Type B pancreatic cell (in vitro differentiated cells): ENCODE data around the gene MRPL27. TPM values are rescaled to one million over a fixed set of nuclear protein-coding genes. Genes with fewer than 3 reads are reported as not detected.
"Not testable (repeated sequence)": the region's sequence is repeated elsewhere in the genome, so short reads cannot be mapped to it uniquely, and the experiment has no call there.

Source experiments
- DNase-seq: peaks from one replicate; pipeline ENCODE4 v3.0.0; 2021; ENCODE audit warnings: mixed read lengths; ENCODE audit not compliant: unreplicated experiment; ENCODE audit errors: extremely low spot score
- H3K27ac Mint-ChIP-seq: 2 replicates; pipeline ENCODE4 v1.8.0; 2021; ENCODE audit warnings: mild to moderate bottlenecking, mixed read lengths
- H3K27me3 Mint-ChIP-seq: 2 replicates; pipeline ENCODE4 v1.8.0; 2021; ENCODE audit warnings: mixed read lengths
- H3K36me3 Mint-ChIP-seq: 2 replicates; pipeline ENCODE4 v1.8.0; 2021; ENCODE audit warnings: mixed read lengths
- H3K4me1 Mint-ChIP-seq: one replicate; pipeline ENCODE4 v1.8.0; 2021; ENCODE audit warnings: mixed read lengths; ENCODE audit not compliant: unreplicated experiment
- H3K4me3 Mint-ChIP-seq: 2 replicates; pipeline ENCODE4 v1.8.0; 2021; ENCODE audit warnings: mild to moderate bottlenecking, mixed read lengths
- H3K9me3 Mint-ChIP-seq: 2 replicates; pipeline ENCODE4 v1.8.0; 2021; ENCODE audit warnings: mixed read lengths
- CTCF ChIP-seq: fragments of 200-600 bp; sonication (generic); conservative IDR thresholded peaks from 2 replicates; pipeline ENCODE4 v1.5.0; 2021; ENCODE audit warnings: antibody characterized with exemption, mild to moderate bottlenecking
- long read RNA-seq: library from polyadenylated mRNA; unstranded; transcript quantifications from one replicate; pipeline ENCODE4 v2.0.0, GENCODE V29; 2020
- total RNA-seq: library from RNA; stranded (reverse); gene quantifications from 2 replicates; pipeline ENCODE4 v1.2.1, GENCODE V29; 2021; ENCODE audit warnings: low replicate concordance

MRPL27 gene
- total RNA-seq, result 66.6 and 76.9 TPM in 2 replicates
- long read RNA-seq, transcript MRPL27-202 (3 exons, 2,441 nt), result minor isoform, 9 of 57 reads
- long read RNA-seq, transcript MRPL27-201 (4 exons, 716 nt), result major isoform, 38 of 57 reads
- long read RNA-seq, partial matches to known transcripts, result 1 of 57 reads
- long read RNA-seq, other reads (novel, unspliced or antisense), result 6 of 57 reads

- Mint-ChIP-seq H3K27ac (peak within 1 kb of the TSS; percentile 99), H3K9me3 (no peaks in the 10 kb centered on the region), H3K36me3 (peaks cover 11% of the 10 kb centered on the region), H3K27me3 (no peaks in the 10 kb centered on the region), H3K4me3 (peak within 1 kb of the TSS; percentile 100), H3K4me1 (peaks cover 29% of the 10 kb centered on the region)
- no peak for TF ChIP-seq CTCF
- DNase-seq, result peak; percentile 85
These were observed at the start of gene MRPL27, which contains the start of gene EME1 for GRCh38 chr17:50372758-50373556. TSS of gene MRPL27 (minus strand) at chr17:50373184. CDS start at chr17:50373170, 14 bp downstream. TSS of gene EME1 (plus strand) at chr17:50373229. CDS start at chr17:50375209, 1,980 bp downstream.

GRCh38 chr17:50422738-50423137, 49.8 kb upstream of the MRPL27 start:
- no peak for DNase-seq
- Mint-ChIP-seq H3K4me3 (no peak overlapping the region), H3K4me1 (peaks cover 35% of the 10 kb centered on the region), H3K27me3 (no peaks in the 10 kb centered on the region), H3K9me3 (peaks cover 7% of the 10 kb centered on the region), H3K27ac (no peak overlapping the region), H3K36me3 (peaks cover 5% of the 10 kb centered on the region)
- TF ChIP-seq CTCF, result no peak

GRCh38 chr17:50421308-50422051, 48.5 kb upstream of the MRPL27 start:
- peaks cover 7% of the 10 kb centered on the region for H3K9me3 Mint-ChIP-seq
- peak overlapping the region; percentile 84 for H3K27ac Mint-ChIP-seq
- no peak for DNase-seq
- H3K4me3 Mint-ChIP-seq, result peak overlapping the region; percentile 57
- no peaks in the 10 kb centered on the region for H3K27me3 Mint-ChIP-seq
- H3K4me1 Mint-ChIP-seq, result peaks cover 24% of the 10 kb centered on the region
- H3K36me3 Mint-ChIP-seq, result peaks cover 5% of the 10 kb centered on the region
- no peak for TF ChIP-seq CTCF

- Mint-ChIP-seq H3K36me3 (peaks cover 5% of the 10 kb centered on the region), H3K27ac (no peak overlapping the region), H3K9me3 (peaks cover 7% of the 10 kb centered on the region), H3K4me3 (no peak overlapping the region), H3K4me1 (peaks cover 21% of the 10 kb centered on the region), H3K27me3 (no peaks in the 10 kb centered on the region)
- TF ChIP-seq CTCF, result no peak
- no peak for DNase-seq
These were observed 47.6 kb upstream of the MRPL27 start for GRCh38 chr17:50420419-50421112.

GRCh38 chr17:50419577-50419976, 46.6 kb upstream of the MRPL27 start:
- H3K27ac Mint-ChIP-seq, DNase-seq, H3K4me3 Mint-ChIP-seq, H3K27me3 Mint-ChIP-seq, H3K36me3 Mint-ChIP-seq, H3K9me3 Mint-ChIP-seq: not testable (repeated sequence)
- peaks cover 21% of the 10 kb centered on the region for H3K4me1 Mint-ChIP-seq
